GM21723 (cell line): ENCODE results near the gene CST11.

ENCODE experiments used
- ATAC-seq: cut with Tn5 transposase; IDR thresholded peaks from one replicate; pipeline ENCODE4 v1.9.1; 2021; ENCODE audit warnings: mild to moderate bottlenecking, moderate library complexity; ENCODE audit not compliant: unreplicated experiment

Gene CST11

DNA sequence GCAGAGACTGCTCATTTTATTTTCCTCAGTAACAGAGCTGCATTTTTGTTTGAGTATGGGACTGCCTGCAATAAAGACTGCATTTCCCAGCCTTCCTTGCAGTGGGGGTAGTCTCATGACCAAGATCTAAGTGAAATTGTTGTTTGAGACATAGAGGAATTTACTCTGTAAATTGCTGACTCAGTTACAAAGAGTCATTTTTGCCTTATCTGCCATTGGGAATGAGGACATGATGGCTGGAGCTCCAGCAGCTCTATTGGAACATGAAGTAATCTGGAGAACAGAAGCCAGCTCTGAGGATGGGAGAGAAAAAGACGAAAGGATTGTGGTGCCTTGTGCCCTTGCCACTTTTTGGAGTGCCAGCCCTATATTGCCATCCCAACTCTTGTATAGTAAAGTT, 2.1 kb upstream of the CST11 start:
- ATAC-seq: no peak

DNA sequence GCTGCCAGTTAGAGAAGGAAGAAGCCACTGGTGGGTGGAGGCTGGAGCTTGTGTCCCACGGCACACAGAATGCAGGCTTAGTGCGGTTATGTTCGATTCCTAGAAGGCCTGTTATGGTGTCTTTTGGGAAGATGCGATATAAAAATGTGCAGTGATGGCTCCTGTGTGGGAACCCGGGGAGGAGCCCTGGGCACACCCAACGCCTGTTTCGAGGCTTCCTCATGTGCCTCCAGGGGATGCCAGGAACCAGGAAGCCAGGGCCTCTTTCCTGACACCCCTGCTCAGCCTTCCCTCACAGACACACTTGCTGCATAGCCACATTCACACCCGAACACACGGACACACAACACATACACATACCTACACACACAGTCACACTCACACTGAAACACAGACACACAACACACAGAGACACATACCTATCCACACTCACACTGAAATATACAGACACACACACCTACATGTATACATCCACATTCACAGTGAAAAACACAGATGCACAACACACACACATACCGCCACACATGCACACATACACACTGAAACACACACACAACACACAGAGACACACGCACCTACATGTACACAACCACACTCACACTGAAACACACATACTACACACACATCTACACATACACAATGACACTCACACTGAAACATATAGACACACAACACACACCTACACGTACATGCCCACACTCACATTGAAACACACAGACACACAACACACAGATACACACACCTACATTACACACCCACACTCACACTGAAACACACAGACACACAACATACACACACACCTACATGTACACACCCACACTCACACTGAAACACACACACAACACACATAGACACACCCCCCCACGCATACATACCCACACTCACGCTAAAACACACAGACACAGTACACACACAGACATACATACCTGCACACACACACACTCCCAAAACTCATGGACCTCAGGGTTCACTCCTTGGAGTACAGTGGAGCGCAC, 1.2 kb upstream of the CST11 start:
- ATAC-seq: no peak

DNA sequence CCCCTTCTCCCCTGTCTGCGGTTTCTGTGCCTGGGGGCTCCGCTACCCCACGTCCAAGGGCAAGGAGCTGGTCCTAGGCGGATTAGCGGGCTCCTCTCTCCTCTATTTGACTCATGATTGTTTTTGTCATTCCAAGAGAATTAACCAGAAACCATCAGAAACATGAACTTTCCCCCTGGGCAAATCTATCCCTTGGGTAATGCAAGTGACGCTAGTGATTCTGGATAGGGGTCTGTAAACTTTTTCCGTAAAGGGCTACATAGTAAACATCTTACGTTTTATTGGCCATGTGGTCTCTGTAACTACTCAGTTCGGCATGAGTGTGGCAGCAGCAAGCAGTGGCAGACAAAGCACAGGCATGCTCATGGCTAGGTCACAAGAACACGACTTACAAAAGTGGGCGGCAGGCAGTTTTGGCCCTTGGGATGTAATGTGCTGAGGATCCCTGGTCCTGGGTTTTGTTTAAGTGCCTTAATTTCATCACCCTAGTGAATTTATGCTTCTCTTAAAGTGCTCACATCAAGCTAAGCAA, 654 bp downstream of the CST11 start:
- no peak for ATAC-seq

- no peak for ATAC-seq
Observed at GRCh38 chr20:23450877-23451276, 1.8 kb downstream of the CST11 start.

DNA sequence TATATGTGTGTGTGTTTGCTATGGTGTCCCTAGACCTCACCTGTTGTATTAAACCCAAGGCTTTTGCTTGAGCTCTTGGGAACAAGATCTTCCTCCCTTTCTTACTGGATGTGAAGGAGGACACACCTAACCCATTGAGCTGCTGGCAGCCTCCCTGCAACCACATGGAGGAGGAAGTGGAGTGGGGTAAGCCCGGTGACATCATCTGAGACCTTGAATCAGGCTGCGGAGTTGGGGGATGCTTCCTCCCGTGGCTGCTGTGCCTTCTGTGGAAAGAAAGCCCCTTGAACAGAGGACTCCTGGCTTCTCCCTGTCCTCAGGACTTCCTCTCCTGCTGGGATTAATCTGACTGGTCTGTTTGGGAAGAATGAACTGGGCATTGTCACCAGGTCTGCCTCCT, 3.3 kb downstream of the CST11 start:
- ATAC-seq: no peak

DNA sequence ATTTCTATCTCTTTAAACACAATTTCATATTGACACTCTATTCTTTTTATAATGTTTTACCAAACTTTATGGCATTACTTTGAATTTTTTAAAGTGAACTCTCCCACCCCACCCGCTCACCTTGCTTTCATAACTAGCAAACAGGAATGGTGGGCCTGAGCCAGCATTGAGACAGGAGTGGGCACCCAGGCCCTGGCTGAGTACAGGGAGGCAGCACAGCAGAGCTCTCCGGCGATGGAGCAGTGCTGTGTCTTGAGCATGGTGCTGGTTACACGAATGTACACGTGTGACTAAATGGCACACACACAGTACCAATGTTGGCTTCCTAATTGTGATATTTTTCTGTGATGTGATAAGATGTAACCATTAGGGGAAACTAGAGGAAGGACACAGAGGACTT, 4.5 kb downstream of the CST11 start:
- no peak for ATAC-seq

DNA sequence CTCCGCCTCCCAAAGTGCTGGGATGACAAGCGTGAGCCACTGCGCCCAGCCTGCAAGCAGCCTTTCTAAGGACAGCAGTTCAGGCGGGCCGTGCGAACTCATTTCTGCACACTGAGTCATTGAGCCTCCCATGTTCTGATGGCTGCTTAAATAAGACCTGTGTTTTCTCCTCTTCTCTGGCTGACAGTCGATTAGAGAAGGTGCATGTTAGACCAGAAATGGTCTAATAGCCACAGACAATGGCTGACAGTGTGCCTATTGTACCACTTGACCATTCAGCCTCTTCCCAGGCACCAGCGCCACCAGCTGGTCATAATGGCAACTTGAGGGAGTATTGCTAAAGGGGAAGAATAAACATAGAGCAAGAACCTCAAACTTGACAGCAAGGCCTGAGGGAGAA, 6.2 kb downstream of the CST11 start:
- peak; percentile 68 for ATAC-seq

DNA sequence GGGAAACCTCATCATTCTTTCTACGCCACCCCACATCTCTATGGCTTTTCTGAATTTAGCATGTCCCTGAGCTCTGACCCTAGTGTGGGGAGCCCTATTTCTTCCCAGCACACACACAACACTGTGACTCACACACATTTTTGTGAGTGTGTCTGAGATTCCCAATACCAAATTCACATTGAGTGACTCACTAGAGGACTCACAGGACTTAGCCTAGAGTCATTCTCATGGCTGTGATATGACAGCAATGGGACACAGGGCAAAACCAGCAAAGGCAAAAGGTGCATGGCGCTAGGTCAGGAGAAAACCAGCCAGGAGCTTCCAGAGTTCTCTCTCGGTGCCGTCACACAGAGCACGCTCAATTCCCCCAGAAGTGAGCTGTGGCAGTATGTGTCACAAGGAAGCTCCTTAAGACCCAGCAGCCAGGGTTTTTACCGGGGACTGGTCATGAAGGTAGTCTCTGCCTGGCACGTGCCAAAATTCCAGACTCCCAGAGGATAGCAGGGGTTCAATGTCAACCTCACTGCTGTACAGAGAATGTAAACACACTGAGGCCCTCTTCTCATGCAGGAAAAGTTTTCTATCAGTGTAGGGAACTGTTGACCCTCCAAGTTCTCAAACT, 7.0 kb downstream of the CST11 start:
- ATAC-seq: no peak

DNA sequence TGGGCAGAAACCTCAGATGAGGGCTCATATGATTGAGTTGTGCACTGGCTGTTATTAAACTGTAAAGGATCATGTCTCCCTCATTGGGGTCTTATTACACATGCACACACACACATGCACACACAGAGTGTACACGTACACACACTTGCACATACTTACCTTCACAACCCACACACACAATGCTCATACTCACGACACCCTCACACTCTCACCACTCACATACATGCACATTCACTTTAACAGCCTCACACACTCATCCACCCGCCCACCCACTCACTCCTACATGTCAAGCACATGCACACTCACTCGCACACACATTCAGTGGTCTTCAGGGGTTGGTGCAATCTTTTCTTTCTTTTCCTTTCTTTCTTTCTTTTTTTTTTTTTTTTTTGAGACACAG, 7.8 kb downstream of the CST11 start:
- ATAC-seq: no peak

DNA sequence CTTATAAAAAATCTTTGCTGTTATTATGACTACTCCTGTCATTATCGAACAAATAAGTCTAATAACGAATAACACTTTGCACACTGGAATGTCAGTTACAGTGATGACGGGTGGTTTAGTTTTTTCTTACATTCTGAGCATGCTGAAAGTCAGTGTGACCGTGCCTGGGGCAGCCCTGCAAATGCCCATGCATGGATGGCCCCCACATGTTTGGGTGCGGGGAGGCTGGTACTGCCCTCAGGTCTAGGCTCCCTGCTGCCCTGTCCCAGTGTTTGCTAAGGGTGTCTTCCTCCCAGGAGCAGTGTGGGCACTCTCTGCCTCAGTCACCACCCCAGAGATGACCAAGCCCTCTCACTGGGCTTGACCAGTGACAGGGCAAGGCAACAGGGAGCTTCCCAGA, 10.2 kb downstream of the CST11 start:
- no peak for ATAC-seq

DNA sequence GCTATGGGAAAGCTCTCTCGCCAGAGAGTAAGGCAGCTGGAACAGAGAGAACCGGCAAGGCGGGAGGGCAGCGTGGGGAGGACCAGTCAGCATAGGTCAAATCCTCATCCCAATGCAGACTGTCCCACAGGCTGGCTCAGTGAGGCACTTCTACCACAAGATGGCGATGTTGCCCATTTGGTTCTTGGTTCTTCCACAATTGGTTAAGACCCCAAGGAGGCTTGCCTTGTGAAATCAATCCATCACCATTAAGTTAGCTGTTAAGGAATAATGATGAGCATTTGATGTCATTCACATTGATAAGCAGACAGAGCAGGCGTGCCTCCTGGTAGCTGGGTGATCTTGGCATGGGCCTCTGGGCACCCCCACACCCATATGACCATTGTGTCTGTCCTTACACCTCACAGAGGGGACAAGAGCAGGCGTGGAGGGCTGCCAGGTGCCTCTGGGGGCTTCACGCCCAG, 10.8 kb downstream of the CST11 start:
- ATAC-seq: peak; percentile 82

DNA sequence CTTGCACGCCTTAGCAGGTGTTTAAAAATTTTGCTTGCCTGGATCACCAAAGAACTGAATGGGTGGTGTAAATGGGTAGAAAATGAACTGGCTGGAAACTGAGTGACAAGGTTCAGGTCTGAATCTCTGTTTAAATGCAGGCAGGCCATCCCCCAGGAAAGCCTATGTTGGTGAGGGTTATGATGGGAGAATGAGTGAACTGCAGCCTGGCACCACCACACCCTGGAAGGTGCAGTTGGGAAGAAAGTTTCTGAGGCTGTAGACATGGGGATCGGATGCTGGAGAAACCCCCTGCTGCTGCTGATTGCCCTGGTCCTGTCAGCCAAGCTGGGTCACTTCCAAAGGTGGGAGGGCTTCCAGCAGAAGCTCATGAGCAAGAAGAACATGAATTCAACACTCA, 12.7 kb downstream of the CST11 start:
- ATAC-seq: no peak

DNA sequence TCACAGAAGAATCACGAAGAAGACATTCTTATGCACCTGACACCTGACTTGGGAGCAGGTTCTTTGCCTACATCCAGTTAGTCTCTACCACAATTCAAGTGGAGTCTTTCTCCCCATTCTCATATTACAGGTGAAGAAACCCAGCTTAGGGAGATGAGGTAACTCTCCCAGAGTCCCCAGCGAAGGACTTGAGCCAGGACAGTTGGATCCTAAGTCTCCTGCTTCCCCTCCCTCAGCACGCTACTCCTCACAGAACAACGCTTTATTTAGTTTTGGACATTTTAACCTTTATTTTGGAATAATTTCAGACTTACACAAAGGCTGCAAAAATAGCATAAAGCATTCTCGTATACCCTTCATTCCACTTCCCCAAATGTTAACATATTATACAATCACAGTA, 14.0 kb downstream of the CST11 start:
- ATAC-seq: no peak

- no peak for ATAC-seq
Observed at GRCh38 chr20:23437126-23437899, 15.4 kb downstream of the CST11 start.

- ATAC-seq: no peak
Observed at GRCh38 chr20:23436681-23437080, 16.0 kb downstream of the CST11 start.

GRCh38 chr20:23435626-23436539, 16.8 kb downstream of the CST11 start:
- ATAC-seq: no peak

- no peak for ATAC-seq
Observed at GRCh38 chr20:23434521-23435313, 18.0 kb downstream of the CST11 start.

DNA sequence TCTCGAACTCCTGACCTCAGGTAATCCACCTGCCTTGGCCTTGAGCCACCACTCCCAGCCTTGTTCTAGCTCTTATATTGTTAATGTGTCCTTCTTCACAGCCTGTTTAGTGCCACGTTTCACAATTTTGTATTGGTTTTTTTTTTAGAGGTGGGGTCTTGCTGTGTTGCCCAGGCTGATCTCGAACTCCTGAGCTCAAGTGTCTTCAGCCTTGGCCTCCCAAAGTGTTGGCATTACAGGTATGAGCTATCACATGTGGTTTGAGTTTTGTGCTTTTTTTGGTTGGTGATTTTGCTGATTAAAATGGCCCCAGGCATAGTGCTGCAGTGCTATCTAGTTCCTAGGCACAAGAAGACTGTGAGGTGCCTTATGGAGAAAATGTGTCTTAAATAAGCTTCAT, 19.0 kb downstream of the CST11 start:
- ATAC-seq: no peak

- ATAC-seq: no peak
Observed at GRCh38 chr20:23425129-23425528, 27.5 kb downstream of the CST11 start.
